AG04450 (cell line): Measurements from ENCODE around the gene ZNF827. TPM values are rescaled to one million over a fixed set of nuclear protein-coding genes. Genes with fewer than 3 reads are reported as not detected.

Experiments
- CTCF ChIA-PET: fragments of 300-600, 350-600 bp; formaldehyde crosslinking; extraction: SDS; loops from one replicate; lab custom pipeline; 2022; ENCODE audit warnings: antibody characterized with exemption, inconsistent platforms; lab: Charles Lee
- POLR2A ChIA-PET: fragments of 350-600 bp; formaldehyde crosslinking; extraction: SDS; loops from one replicate; lab custom pipeline; 2021; ENCODE audit warnings: antibody characterized with exemption, inconsistent platforms; lab: Yijun Ruan, JAX
- DNase-seq: peaks from one replicate; pipeline ENCODE4 v3.0.0-alpha.2; 2011; ENCODE audit warnings: low read depth, low spot score
- H3K27ac ChIP-seq: one replicate; pipeline ENCODE4 v1.5.1; 2012; ENCODE audit warnings: low read depth, low read length, control low read depth
- H3K27me3 ChIP-seq: one replicate; pipeline ENCODE4 v1.6.0; 2012; ENCODE audit warnings: low read length; ENCODE audit not compliant: control insufficient read depth, insufficient read depth
- H3K4me3 ChIP-seq: 2 replicates; pipeline ENCODE4 v1.5.1; 2011; ENCODE audit warnings: mild to moderate bottlenecking, low read depth, low read length, control low read depth
- H3K9me3 ChIP-seq: 2 replicates; pipeline ENCODE4 v1.5.1; 2012; ENCODE audit warnings: low read length; ENCODE audit not compliant: control insufficient read depth, insufficient read depth
- polyA plus RNA-seq: library from polyadenylated mRNA; depleted of rRNA; stranded (reverse); fragments of >200 nt; gene quantifications from 2 replicates; pipeline ENCODE4 v1.2.3, GENCODE V29; 2011
- TF ChIP-seq, protein P1 (sequence below): IDR thresholded peaks from 2 replicates; pipeline ENCODE4 v1.5.1; 2011; ENCODE audit warnings: low read depth, low read length, control low read depth, inconsistent platforms

Gene ZNF827
- polyA plus RNA-seq, 1 experiment: 9.8 TPM

- TF ChIP-seq, protein P1, sequence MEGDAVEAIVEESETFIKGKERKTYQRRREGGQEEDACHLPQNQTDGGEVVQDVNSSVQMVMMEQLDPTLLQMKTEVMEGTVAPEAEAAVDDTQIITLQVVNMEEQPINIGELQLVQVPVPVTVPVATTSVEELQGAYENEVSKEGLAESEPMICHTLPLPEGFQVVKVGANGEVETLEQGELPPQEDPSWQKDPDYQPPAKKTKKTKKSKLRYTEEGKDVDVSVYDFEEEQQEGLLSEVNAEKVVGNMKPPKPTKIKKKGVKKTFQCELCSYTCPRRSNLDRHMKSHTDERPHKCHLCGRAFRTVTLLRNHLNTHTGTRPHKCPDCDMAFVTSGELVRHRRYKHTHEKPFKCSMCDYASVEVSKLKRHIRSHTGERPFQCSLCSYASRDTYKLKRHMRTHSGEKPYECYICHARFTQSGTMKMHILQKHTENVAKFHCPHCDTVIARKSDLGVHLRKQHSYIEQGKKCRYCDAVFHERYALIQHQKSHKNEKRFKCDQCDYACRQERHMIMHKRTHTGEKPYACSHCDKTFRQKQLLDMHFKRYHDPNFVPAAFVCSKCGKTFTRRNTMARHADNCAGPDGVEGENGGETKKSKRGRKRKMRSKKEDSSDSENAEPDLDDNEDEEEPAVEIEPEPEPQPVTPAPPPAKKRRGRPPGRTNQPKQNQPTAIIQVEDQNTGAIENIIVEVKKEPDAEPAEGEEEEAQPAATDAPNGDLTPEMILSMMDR: no peak
- Histone ChIP-seq H3K4me3 (no peak overlapping the region), H3K27me3 (no peaks in the 10 kb centered on the region), H3K9me3 (no peaks in the 10 kb centered on the region), H3K27ac (no peak overlapping the region)
- POLR2A ChIA-PET: no interaction called here
- CTCF ChIA-PET: no interaction called here
- DNase-seq: no peak
These were observed 162.4 kb downstream of the ZNF827 start for GRCh38 chr4:145776208-145776607.

DNA sequence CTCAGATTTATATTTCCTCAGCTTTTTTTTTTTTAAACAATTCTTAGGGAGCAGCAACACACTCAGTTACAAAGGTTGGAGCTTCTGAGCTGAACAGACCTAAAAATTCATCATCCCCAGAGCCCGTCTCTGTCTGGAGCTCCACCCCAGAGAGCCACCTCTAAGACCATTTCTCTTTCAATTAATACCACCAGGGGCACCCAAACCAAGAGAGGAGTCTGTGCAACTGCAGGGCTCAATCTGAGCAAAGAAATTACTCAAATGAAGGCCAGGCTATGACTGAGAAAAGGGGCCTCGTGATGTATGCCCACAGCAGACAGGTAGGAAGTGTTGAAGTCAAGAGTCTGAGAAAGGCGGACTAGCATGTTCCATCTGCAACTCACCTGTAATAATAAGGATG is 163.2 kb downstream of the ZNF827 start:
- H3K9me3 ChIP-seq: no peaks in the 10 kb centered on the region
- POLR2A ChIA-PET: no interaction called here
- H3K27ac ChIP-seq: no peak overlapping the region
- CTCF ChIA-PET: no interaction called here
- no peaks in the 10 kb centered on the region for H3K27me3 ChIP-seq
- H3K4me3 ChIP-seq: no peak overlapping the region
- TF ChIP-seq, protein P1: no peak
- DNase-seq: no peak

GRCh38 chr4:145774473-145774872 is 164.2 kb downstream of the ZNF827 start:
- TF ChIP-seq, protein P1: no peak
- Histone ChIP-seq H3K4me3 (no peak overlapping the region), H3K27ac (no peak overlapping the region), H3K9me3 (no peaks in the 10 kb centered on the region), H3K27me3 (no peaks in the 10 kb centered on the region)
- ChIA-PET CTCF (no interaction called here), POLR2A (no interaction called here)
- no peak for DNase-seq

- ChIA-PET CTCF (no interaction called here), POLR2A (no interaction called here)
- TF ChIP-seq, protein P1: no peak
- Histone ChIP-seq H3K27ac (no peak overlapping the region), H3K9me3 (no peaks in the 10 kb centered on the region), H3K27me3 (no peaks in the 10 kb centered on the region), H3K4me3 (no peak overlapping the region)
- DNase-seq: no peak
These were observed 164.9 kb downstream of the ZNF827 start for GRCh38 chr4:145773581-145774234.

DNA sequence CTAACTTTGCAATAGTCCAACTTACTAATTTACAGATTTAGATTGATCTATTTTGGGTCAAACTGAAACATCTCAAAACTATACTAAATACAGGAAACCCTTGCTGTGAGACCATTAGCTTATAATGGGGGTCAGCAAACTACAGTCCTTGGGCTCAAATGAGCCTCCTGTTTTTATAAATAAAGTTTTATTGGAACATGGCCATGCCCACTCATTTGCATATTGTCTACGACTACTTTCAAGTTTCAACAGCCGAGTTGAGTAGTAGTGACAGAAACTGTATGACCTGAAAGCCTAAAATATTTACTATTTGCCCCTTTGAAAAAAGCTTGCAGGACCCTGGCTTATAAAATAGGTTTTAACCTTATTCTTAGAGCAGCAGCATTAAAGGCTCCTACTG is 166.3 kb downstream of the ZNF827 start:
- Histone ChIP-seq H3K27ac (no peak overlapping the region), H3K4me3 (no peak overlapping the region), H3K9me3 (no peaks in the 10 kb centered on the region), H3K27me3 (no peaks in the 10 kb centered on the region)
- ChIA-PET CTCF (no interaction called here), POLR2A (no interaction called here)
- TF ChIP-seq, protein P1: no peak
- DNase-seq: no peak
